ENCODE results near the gene RDH13. TPM values are rescaled to one million over a fixed set of nuclear protein-coding genes. Genes with fewer than 3 reads are reported as not detected.
"Not testable (repeated sequence)": the region's sequence is repeated elsewhere in the genome, so short reads cannot be mapped to it uniquely, and the experiment has no call there.

The RDH13 gene
- total RNA-seq, 1 donor from 2014 or later, result 9.0 TPM

GRCh38 chr19:55041244-55041626 lies 21.7 kb downstream of the RDH13 start:
- no peak for TF ChIP-seq CTCF (IDR thresholded peaks at IDR 0.05)
- no peak for TF ChIP-seq EZH2phosphoT487 (IDR thresholded peaks at IDR 0.05)
- no peak for TF ChIP-seq EZH2 (IDR thresholded peaks at IDR 0.05)
- Mint-ChIP-seq H3K9me3 (no peaks in the 10 kb centered on the region), H3K4me3 (no peak overlapping the region), H3K4me1 (no peaks in the 10 kb centered on the region), H3K27ac (no peak overlapping the region), H3K27me3 (ENCODE audit: insufficient read depth, low read depth) (peaks cover 7% of the 10 kb centered on the region), H3K36me3 (peaks cover 6% of the 10 kb centered on the region)
- no peaks in the 10 kb centered on the region for H3F3A ChIP-seq (ENCODE audit: low read depth)
- H3K27ac ChIP-seq, result no peak overlapping the region
- H3K4me1 ChIP-seq, result no peaks in the 10 kb centered on the region
- H2AFZ ChIP-seq (replicated peaks), result no peak overlapping the region
- no peak overlapping the region for H3K4me3 ChIP-seq
- H3K9me3 ChIP-seq (ENCODE audit: low read depth), result no peaks in the 10 kb centered on the region
- no peaks in the 10 kb centered on the region for H4K20me1 ChIP-seq (ENCODE audit: low read depth)
- DNase-seq (ENCODE audit: low spot score), result no peak
- H3K4me2 ChIP-seq, result no peak overlapping the region
- no peaks in the 10 kb centered on the region for H3K36me3 ChIP-seq
- no peaks in the 10 kb centered on the region for H3K27me3 ChIP-seq
- no peaks in the 10 kb centered on the region for H3K79me2 ChIP-seq (ENCODE audit: low read depth)
- H3K9ac ChIP-seq, result no peak overlapping the region

GRCh38 chr19:55040654-55041053 lies 22.3 kb downstream of the RDH13 start:
- not testable (repeated sequence) for H3K9me3 Mint-ChIP-seq; DNase-seq (ENCODE audit: low spot score); H3K4me1 Mint-ChIP-seq; H3F3A ChIP-seq (ENCODE audit: low read depth); H2AFZ ChIP-seq (replicated peaks); H3K79me2 ChIP-seq (ENCODE audit: low read depth); H3K4me2 ChIP-seq; H3K9me3 ChIP-seq (ENCODE audit: low read depth); H3K36me3 ChIP-seq; H3K27me3 Mint-ChIP-seq (ENCODE audit: insufficient read depth, low read depth); H3K4me1 ChIP-seq; H3K9ac ChIP-seq; H3K4me3 Mint-ChIP-seq; H4K20me1 ChIP-seq (ENCODE audit: low read depth); H3K4me3 ChIP-seq; H3K27ac Mint-ChIP-seq; H3K27me3 ChIP-seq; H3K27ac ChIP-seq; H3K36me3 Mint-ChIP-seq

GRCh38 chr19:55037603-55038002 lies 25.3 kb downstream of the RDH13 start:
- not testable (repeated sequence) for H3F3A ChIP-seq (ENCODE audit: low read depth); H3K79me2 ChIP-seq (ENCODE audit: low read depth); H3K36me3 Mint-ChIP-seq; H3K27me3 Mint-ChIP-seq (ENCODE audit: insufficient read depth, low read depth); DNase-seq (ENCODE audit: low spot score); H3K9me3 Mint-ChIP-seq; H4K20me1 ChIP-seq (ENCODE audit: low read depth); H2AFZ ChIP-seq (replicated peaks); H3K4me1 Mint-ChIP-seq; H3K4me3 Mint-ChIP-seq; H3K4me3 ChIP-seq; H3K27ac ChIP-seq; H3K27me3 ChIP-seq; H3K4me2 ChIP-seq; H3K27ac Mint-ChIP-seq; H3K9ac ChIP-seq; H3K9me3 ChIP-seq (ENCODE audit: low read depth); H3K36me3 ChIP-seq; H3K4me1 ChIP-seq

- H4K20me1 ChIP-seq (ENCODE audit: low read depth), result no peaks in the 10 kb centered on the region
- no peak overlapping the region for H3K27ac ChIP-seq
- Mint-ChIP-seq H3K27ac (no peak overlapping the region), H3K4me1 (no peaks in the 10 kb centered on the region), H3K36me3 (peaks cover 4% of the 10 kb centered on the region), H3K4me3 (no peak overlapping the region), H3K27me3 (ENCODE audit: insufficient read depth, low read depth) (peaks cover 5% of the 10 kb centered on the region), H3K9me3 (peaks cover 2% of the 10 kb centered on the region)
- H3F3A ChIP-seq (ENCODE audit: low read depth), result no peaks in the 10 kb centered on the region
- DNase-seq (ENCODE audit: low spot score), result no peak
- no peaks in the 10 kb centered on the region for H3K36me3 ChIP-seq
- no peaks in the 10 kb centered on the region for H3K4me1 ChIP-seq
- H3K9me3 ChIP-seq (ENCODE audit: low read depth), result no peaks in the 10 kb centered on the region
- peaks cover under 1% of the 10 kb centered on the region for H3K79me2 ChIP-seq (ENCODE audit: low read depth)
- H2AFZ ChIP-seq (replicated peaks), result no peak overlapping the region
- H3K4me3 ChIP-seq, result no peak overlapping the region
- H3K4me2 ChIP-seq, result no peak overlapping the region
- no peak for TF ChIP-seq CTCF (IDR thresholded peaks at IDR 0.05)
- no peak for TF ChIP-seq EZH2 (IDR thresholded peaks at IDR 0.05)
- TF ChIP-seq EZH2phosphoT487 (IDR thresholded peaks at IDR 0.05), result no peak
- no peak overlapping the region for H3K9ac ChIP-seq
- no peaks in the 10 kb centered on the region for H3K27me3 ChIP-seq
These were observed 26.9 kb downstream of the RDH13 start for GRCh38 chr19:55036058-55036457.

All from neural progenitor cell (in vitro differentiated cells).